ENCODE measurements around the gene CKAP5.

CKAP5 gene

GRCh38 chr11:46762248-46762647 lies 83.8 kb downstream of the CKAP5 start:
- no peak for DNase-seq (ENCODE audit: low spot score)

GRCh38 chr11:46761807-46762206 lies 84.3 kb downstream of the CKAP5 start:
- no peak for DNase-seq (ENCODE audit: low spot score)

- no peak for DNase-seq (ENCODE audit: low spot score)
Measured at GRCh38 chr11:46760429-46761128, 85.5 kb downstream of the CKAP5 start.

GRCh38 chr11:46759196-46759595 lies 86.9 kb downstream of the CKAP5 start:
- no peak for DNase-seq (ENCODE audit: low spot score)

- no peak for DNase-seq (ENCODE audit: low spot score)
Measured at GRCh38 chr11:46755962-46756361, 90.1 kb downstream of the CKAP5 start.

- DNase-seq (ENCODE audit: low spot score) = no peak
Measured at GRCh38 chr11:46747150-46747549, 98.9 kb downstream of the CKAP5 start.

GRCh38 chr11:46745995-46746394 lies 100.1 kb downstream of the CKAP5 start:
- DNase-seq (ENCODE audit: low spot score) = no peak

GRCh38 chr11:46745328-46745727 lies 100.8 kb downstream of the CKAP5 start:
- no peak for DNase-seq (ENCODE audit: low spot score)

- no peak for DNase-seq (ENCODE audit: low spot score)
Measured at GRCh38 chr11:46743693-46744339, 102.3 kb downstream of the CKAP5 start.

- no peak for DNase-seq (ENCODE audit: low spot score)
Measured at GRCh38 chr11:46743043-46743442, 103.0 kb downstream of the CKAP5 start.

GRCh38 chr11:46741600-46742484 lies 104.2 kb downstream of the CKAP5 start:
- DNase-seq (ENCODE audit: low spot score) = no peak

- no peak for DNase-seq (ENCODE audit: low spot score)
Measured at GRCh38 chr11:46738887-46739286, 107.2 kb downstream of the CKAP5 start.

- DNase-seq (ENCODE audit: low spot score) = no peak
Measured at GRCh38 chr11:46737699-46738098, 108.4 kb downstream of the CKAP5 start.

- DNase-seq (ENCODE audit: low spot score) = no peak
Measured at GRCh38 chr11:46736615-46737014, 109.5 kb downstream of the CKAP5 start.

GRCh38 chr11:46736146-46736545 lies 109.9 kb downstream of the CKAP5 start:
- no peak for DNase-seq (ENCODE audit: low spot score)

- DNase-seq (ENCODE audit: low spot score) = no peak
Measured at GRCh38 chr11:46733234-46733633, 112.8 kb downstream of the CKAP5 start.

GRCh38 chr11:46731545-46731944 lies 114.5 kb downstream of the CKAP5 start:
- DNase-seq (ENCODE audit: low spot score) = no peak

GRCh38 chr11:46729110-46730027 lies 116.7 kb downstream of the CKAP5 start:
- DNase-seq (ENCODE audit: low spot score) = no peak

GRCh38 chr11:46728659-46729040 lies 117.4 kb downstream of the CKAP5 start:
- DNase-seq (ENCODE audit: low spot score) = no peak

GRCh38 chr11:46727952-46728658 lies 118.0 kb downstream of the CKAP5 start:
- DNase-seq (ENCODE audit: low spot score) = no peak

GRCh38 chr11:46726206-46726862 lies 119.7 kb downstream of the CKAP5 start:
- DNase-seq (ENCODE audit: low spot score) = no peak
